Smooth muscle cell of the brain vasculature (primary cell): ENCODE data around the gene KPNA6.

Source experiments
- DNase-seq: peaks from one replicate; pipeline ENCODE4 v3.0.0-alpha.2; 2012; ENCODE audit warnings: low read depth, low spot score

KPNA6 gene

GRCh38 chr1:32216566-32216965, 108.7 kb downstream of the KPNA6 start:
- no peak for DNase-seq

- no peak for DNase-seq
Observed at GRCh38 chr1:32219022-32219421, 111.2 kb downstream of the KPNA6 start.

GRCh38 chr1:32220746-32221580, 113.1 kb downstream of the KPNA6 start:
- no peak for DNase-seq

DNA sequence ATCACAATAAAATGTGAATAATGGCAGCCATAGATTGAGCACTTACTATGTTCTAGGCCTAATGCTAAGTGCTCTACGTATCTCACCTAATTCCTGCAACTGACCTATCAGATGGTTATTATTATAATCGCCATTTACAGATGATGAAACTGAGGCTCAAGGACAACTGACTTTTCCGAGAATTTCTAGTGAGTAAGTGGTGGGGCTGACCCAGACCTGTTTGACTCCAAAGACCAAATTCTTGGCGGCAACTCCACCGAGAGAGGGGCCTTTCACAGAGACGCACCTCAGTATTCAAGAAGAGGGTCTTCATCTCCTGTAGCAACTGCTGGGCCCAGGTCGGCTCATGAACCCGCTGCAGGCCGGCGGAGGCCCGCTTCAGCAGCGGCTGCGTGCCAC, 113.7 kb downstream of the KPNA6 start:
- DNase-seq = no peak

- DNase-seq = peak; percentile 65
Observed at GRCh38 chr1:32221980-32222755, 114.3 kb downstream of the KPNA6 start, which contains the start of the genes EIF3I and TMEM234. TSS of gene EIF3I (plus strand) at chr1:32222407. CDS start at chr1:32222442, 35 bp downstream. TSS of gene TMEM234 (minus strand) at chr1:32222353. CDS start at chr1:32222322, 31 bp downstream.

- DNase-seq = no peak
Observed at GRCh38 chr1:32223683-32224082, 115.8 kb downstream of the KPNA6 start.

DNA sequence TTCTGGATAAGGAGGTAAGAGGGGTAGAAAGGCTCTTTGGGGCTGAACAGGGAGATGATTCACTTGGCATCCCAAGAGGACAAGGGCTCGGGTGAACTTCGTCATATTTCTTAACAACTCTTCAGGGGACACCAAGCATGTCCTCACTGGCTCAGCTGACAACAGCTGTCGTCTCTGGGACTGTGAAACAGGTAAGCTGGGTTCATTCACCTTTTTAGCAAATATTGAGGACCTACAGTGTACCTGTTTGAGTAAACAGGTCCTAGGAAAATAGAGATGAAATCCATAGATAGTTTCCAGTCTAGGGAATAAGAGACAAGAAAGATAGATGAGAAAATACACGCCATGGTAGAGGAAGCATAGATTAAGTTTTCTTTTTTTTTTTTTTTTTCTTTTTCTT, 116.4 kb downstream of the KPNA6 start:
- no peak for DNase-seq
